DLD1 (cell line): Measurements from ENCODE around the gene LRRC25.
"Not testable (repeated sequence)": the region's sequence is repeated elsewhere in the genome, so short reads cannot be mapped to it uniquely, and the experiment has no call there.

Source experiments
- in situ Hi-C: cut with HindIII; loops from 2 replicates; pipeline ENCODE4 v1.10.0; 2017; ENCODE audit warnings: low sequenced_read_pairs

Gene LRRC25

DNA sequence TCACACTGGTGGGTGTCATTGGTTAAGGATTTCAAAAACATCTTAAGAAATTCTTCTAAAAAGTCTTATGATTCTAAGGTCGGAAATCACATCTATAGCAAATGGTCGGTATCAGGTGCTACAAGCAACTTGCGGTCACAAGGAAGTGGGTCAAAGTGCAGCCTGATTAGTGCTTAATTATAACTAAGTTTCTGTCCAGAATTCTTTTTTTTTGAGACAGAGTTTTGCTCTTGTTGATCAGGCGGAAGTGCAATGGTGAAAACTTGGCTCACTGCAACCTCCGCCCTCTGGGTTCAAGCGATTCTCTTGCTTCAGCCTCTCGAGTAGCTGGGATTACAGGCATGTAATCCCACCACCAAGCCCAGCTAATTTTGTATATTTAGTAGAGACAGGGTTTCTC lies 12.6 kb downstream of the LRRC25 start:
- in situ Hi-C loops: no loop called here

DNA sequence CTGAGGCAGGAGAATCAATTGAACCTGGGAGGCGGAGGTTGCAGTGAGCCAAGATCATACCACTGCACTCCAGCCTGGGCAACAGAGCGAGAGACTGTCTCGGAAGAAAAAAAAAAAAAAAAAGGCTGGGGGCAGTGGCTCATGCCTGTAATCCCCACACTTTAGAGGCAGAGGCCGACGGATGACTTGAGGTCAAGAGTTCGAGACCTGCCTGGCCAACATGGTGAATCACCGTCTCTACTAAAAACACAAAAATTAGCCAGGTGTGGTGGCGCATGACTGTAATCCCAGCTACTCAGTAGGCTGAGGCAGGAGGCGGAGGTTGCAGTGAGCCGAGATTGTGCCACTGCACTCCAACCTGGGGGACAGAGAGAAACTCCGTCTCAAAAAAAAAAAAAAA lies 13.8 kb downstream of the LRRC25 start:
- in situ Hi-C loops: not testable (repeated sequence)

DNA sequence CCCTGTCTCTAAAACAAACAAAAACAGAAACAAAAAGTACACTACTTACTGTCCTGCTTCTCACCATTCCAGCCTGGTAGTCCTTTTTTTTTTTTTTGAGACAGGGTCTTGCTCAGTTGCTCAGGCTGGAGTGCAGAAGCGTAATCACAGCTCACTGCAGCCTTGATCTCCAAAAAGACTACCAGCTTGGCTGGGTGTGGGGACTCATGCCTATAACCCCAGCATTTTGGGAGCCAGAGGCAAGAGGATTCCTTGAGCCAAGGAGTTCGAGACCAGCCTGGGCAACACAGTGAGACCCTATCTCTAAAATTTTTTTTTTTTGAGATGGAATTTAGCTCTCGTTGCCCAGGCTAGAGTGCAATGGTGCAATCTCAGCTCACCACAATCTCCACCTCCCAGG lies 16.6 kb downstream of the LRRC25 start:
- in situ Hi-C loops: no loop called here

DNA sequence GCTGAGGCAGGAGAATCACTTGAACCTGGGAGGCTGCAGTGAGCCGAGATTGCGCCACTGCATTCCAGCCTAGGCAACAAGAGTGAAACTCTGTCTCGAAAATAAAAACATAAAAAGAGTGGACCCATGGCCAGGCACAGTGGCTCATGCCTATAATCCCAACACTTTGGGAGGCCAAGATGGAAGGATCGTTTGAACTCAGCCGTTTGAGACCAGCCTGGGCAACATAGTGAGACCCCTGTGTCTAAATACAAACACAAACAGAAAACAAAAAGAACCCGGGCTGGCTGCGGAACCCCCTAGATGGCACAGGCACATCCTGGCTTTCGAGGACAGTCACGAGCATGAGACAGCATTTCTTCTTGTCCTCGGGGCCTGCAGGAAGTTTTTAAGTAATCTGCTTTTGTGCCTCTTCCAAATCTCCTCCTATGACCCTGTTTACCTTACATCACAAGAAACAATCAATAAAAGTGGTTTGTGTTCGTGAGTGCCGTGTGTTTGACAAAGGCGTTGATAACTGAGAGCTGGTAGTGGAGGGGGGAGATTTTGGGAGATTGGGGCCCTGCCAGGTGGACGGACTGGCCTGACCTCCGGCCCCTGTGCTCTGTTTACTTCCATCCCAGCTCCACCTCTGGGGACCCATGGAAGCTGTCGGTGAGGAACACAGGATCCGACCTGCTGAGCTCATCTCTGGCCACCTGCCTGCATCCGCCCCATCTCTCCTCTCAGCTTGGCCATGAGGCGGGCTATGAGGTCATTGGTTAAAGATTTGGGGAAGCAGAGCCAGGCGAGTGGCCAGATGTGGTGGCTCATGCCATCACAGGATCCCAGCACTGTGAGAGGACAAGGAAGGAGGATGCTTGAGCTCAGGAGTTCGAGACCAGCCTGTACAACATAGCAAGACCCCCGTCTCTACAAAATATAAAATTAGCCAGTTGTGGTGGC lies 17.3 kb downstream of the LRRC25 start:
- in situ Hi-C loops: no loop called here

DNA sequence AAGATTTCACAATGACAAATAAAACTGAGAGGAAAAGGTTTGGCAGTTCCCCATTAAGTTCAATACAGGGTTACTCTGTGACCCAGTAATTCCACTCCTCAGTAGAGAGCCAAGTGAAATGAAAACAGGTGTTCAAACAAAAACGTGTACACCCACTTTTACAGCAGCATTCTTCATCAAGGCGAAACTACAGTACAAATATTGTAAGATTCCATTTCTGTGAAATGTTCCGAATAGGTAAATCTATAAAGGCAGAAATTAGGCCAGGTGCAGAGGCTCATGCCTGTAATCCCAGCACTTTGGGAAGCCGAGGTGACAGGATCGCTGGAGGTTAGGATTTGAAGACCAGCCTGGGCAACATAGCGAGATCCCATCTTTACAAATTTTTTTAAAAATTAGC lies 20.4 kb downstream of the LRRC25 start:
- in situ Hi-C loops: no loop called here

DNA sequence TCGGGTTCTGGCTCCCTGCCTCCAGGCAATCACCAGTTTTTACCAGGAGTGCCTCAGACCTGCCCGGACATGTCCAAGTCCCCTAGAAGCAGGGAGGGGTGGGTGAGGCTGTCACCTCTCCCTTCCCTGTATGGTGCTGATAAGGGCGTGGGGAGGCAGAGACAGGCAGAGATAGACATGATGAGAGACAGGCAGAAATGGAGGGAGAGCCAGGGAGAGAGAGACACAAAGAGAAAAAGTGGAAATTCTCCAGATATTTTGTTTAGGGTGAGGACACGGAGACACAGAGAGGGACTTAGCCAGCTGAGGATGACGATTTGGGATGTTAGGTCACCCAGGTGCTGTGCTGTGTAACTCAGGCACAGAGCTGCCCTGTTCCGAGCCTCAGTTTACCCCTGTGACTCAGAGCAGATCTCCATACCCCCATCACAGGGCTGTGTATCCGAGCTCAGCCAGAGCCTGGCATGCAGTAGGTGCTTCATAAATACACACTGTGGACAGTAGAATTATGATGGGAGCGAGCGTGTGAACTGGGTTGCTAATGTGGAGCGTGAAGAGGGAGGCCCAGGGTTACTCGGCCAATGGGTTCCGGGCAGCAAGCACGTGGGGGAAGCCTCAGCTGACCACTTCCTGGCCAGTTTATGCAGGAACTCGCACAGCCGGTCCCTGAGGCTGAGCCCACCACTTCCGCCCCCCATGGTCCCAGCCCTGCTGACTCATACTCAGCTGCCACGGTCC lies 23.4 kb downstream of the LRRC25 start:
- in situ Hi-C loops: no loop called here

DNA sequence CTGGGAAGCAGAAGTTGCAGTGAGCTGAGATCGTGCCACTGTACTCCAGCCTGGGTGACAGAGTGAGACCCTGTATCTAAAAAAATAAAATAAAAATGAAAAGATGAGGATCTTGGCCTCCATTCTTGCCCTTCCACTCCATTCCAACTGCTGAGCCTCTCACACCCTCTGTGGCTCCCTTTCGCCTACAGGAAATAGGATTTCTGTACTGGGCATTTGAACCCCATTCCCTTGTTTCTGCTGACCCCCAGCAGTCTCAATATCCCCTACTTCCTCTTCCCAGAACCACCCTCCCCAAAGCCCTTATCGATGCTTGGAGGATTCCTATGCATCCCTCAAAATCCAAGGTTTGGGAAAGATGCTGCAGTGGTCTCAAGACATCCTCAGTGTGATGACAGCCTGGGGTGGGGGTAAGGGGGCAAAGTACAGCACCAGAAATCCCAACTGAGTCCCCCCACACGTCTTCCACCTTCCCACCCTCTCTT lies 24.0 kb downstream of the LRRC25 start:
- in situ Hi-C loops: no loop called here

DNA sequence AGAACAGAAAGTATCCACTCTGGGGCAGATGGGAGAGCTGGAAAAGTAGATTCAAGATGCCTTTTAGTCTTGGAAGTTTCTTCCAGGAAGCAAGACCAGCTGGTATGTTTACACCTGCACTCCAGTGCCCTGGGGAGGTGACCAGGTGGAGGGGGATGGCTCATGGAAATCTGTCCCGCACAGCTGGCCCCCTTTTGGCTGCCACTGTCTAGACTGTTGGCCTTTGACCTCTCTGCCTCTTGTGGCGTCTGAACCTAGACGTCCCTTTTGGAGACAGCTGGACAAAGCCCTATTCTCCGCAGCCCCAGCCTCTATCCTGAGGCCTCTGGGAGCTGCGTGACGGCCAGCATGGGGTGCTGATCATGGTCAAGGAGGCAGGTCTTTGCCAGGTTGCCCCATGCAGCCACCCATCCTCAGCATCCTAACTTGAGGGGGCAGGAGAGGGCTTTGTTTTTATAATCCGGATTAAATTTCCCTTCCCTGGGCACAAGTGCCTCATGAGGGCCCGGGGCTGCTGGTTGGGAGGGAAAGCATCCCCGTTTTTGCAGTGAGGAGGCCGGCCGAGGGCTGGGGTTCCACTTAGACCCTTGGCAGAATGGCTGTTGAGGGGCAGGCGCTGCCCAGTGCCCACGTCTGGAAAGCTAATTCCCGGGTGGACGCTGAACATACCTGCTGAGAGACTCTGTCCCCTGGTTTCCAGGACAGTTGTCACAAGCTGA lies 28.8 kb downstream of the LRRC25 start:
- in situ Hi-C loops: no loop called here

DNA sequence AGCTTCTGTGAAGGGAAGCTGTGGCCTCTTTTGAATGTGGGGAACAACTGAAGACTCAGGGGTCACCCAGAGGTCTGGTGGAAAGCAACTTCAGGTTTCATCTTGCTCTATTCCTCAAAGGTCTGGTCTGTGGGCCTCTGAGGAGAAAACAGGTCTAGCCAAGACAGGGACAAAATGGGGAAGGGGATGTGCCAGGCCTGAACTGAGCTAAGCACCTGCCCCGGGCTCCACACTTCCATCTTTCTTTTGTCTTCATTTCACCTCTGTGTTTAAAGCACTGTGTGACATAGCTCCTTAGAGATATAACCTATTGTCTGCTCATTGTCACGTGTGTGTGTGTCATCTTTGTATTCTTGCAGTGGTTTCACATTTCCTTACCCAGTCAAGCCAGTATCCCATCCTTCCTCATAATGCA lies 31.4 kb downstream of the LRRC25 start:
- in situ Hi-C loops: no loop called here

DNA sequence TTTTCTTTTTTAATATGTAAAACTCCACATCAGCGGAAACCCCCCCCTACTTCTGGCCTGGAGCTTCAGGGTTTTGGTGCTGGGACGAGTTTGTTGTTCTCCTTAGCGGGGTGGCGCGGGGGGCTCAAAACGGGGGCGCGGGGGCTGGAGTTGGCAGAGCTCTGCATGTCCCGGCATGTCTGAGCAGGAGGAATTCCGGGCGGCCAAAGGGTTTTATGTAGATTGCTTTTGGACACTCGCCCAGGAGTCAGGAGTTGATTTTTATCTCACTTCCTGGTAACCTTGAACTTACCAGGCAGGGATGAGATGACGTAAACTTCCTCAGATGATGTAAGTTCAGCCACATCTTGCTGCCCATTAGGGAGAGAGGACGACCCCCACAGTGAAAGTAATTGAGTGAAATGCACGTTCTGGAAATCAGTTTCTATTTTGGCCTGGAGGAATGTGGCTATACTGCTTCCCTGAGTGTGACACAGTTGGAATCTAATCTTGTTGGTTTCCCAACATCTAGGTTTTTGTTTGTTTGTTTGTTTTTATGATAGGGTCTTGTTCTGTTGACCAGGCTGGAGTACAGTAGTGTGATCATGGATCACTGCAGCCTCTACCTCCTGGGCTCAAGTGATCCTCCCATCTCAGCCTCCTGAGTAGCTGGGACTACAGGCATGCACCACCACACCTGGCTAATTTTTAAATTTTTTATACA lies 32.4 kb downstream of the LRRC25 start:
- in situ Hi-C loops: no loop called here

DNA sequence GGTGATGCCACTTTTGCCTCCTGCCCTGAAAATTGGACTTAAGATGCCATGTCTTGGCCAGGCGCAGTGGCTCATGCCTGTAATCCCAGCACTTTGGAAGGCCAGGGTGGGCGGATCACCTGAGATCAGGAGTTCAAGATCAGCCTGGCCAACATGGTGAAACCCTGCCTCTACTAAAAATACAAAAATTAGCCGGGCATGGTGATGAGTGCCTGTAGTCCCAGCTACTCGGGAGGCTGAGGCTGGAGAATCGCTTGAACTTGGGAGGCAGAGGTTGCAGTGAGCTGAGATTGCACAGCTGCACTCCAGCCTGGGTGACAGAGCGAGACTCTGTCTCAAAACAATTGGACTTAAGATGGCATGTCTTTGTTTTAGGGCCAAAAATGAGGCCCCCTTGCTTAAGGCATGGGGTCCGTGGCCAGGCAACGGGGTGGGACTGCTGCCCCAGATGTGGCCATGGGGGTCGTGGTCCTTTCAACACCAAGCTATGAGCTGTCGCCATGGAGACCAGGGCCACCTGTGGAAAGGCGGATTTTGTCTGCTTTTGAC lies 33.1 kb downstream of the LRRC25 start:
- in situ Hi-C loops: not testable (repeated sequence)

DNA sequence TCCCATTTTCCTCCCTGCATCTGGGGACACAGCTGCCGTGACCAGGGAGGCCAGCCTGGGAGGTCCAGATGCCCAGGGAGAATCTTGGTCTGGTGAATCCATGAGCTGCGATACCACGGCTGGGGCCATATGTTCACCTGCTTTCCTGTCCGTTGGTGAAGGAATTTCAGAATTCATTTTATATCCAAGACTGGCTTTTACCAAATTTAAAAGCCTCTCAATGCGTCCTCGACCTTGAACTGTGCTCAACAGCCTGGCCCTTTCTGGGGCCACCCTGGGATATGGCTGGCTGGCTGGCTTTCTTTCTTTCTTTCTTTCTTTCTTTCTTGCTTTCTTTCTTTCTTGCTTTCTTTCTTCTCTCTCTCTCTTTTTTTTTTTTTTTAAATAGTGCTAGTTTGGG lies 33.6 kb downstream of the LRRC25 start:
- in situ Hi-C loops: no loop called here

DNA sequence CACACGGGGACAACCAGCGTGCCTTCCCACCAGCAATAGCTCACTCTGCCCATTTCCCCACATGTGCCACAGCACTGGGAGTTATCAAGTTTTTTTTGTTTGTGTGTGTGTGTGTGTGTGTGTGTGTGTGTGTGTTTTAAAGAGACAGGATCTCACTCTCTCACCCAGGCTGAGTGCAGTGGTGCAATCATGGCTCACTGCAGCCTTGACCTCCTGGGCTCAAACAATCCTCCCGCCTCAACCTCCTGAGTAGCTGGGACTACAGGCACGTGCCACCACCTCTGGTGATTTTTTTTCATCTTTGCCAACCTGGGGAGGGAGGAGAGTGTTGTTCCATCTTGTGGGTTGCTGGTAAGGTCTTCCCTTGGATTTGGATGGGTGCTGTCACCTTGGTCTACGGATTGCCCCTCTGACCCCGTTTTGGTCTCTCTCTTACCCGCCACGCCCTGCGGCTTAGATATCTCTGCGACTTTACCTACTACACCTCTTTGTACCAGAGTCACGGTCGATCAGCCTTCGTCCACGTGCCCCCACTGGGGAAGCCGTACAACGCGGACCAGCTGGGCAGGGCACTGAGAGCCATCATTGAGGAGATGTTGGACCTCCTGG lies 34.4 kb downstream of the LRRC25 start:
- in situ Hi-C loops: no loop called here

DNA sequence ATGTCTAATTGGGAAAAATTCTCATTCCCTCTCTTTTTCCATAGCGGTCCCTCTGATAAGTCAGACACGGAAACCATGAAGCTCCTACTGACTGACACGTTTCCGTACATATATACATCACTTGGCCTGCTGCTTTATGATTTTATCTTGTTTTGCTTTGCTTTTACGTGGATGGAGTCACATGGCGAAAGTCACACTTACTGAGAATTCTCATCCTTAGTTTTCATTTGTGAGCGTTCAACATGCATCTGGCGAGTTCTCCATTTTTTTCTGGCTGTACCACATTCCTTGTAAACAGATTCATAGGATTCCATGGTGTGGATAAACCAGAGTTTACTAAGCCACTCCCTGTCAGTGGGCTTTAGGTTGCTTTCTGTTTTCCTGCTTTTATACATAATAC lies 35.8 kb downstream of the LRRC25 start:
- in situ Hi-C loops: no loop called here

DNA sequence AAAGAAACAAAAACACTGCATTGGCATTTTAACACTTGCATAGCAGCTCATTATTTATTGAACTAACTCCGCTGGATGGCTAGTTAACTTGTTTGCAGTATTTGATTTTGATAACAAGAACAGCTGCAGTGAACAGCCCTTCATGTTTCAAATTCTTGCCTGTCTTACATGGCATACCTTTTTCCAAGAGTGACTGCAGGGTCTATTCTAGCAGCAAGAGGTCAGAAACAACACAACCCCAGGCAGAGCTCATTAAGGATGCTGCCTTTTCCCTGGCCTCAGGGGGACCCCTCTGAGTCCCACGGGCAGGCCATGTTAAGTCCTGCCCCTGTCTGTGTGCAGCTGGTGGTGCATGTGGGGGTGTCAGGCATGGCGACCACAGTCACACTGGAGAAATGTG lies 40.4 kb downstream of the LRRC25 start:
- in situ Hi-C loops: no loop called here

DNA sequence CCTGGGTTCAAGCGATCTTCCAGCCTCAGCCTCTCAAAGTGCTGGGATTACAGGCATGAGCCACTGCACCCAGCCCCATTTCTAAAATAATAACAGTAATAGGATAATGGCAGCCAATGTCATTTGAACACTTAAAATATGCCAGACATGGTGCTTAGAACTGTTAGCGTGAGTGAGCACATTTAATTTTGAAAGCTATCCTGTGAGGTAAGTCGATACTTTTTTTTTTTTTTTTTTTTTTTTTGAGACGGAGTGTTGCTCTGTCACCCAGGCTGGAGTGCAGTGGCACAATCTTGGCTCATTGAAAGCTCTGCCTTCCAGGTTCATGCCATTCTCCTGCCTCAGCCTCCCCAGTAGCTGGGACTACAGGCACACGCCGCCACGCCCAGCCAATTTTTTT lies 42.7 kb downstream of the LRRC25 start:
- in situ Hi-C loops: not testable (repeated sequence)

DNA sequence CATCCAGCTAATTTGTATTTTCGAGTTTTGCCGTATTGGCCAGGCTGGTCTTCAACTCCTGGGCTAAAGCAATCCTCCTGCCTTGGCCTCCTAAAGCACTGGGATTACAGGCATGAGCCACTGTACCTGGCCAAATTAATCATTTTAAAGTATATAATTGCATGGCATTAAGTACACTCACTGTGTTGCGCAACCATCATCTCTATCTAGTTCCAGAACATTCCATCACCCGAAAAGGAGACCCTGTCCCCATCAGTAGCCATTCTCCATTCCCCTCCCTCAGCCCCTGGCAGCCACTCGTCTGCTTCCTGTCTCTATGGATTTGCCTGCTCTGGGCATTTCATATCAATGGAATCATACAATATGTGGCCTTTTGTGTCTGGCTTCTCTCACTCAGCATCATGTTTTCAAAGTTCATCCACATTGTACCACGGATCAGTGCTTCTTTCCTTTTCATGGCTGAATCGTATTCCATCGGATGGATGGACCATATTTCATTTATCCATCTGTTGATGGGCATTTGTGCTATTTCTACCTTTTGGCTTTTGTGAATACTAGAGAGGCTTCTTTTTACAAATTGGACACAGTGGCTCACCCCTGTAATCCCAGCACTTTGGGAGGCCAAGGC lies 43.9 kb downstream of the LRRC25 start:
- in situ Hi-C loops: no loop called here

DNA sequence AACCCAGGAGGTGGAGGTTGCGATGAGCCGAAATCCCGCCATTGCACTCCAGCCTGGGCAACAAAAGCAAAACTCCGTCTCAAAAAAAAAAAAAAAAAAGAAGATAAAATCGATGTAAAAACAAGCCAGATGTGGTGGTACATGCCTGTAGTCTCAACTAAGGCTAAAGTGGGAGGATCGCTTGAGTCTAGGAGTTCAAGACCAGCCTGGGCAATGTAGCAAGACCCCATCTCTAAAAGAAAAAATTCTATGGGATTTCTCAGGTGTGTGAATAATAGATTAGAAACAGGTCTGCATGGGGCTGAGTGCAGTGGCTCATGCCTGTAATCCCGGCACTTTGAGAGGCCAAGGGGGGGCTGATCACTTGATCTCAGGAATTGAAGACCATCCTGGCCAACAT lies 45.9 kb downstream of the LRRC25 start:
- in situ Hi-C loops: no loop called here

DNA sequence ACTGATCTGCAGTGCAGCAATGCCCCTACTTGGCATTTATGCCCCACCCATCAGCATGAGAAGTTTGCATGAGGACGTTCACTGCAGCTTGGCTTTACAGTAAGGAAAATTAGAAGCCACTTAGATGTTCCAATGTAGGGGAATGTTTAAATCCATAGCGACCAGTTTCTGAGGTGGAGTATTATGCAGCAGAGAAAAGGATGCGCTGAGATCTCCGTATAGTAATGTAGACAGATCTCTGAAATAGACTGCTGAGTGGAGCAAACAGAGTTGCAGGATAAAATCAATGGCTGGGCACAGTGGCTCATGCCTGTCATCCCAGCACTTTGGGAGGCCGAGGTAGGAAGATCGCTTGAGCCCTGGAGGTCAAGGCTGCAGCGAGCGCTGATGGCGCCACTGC lies 46.9 kb downstream of the LRRC25 start:
- in situ Hi-C loops: no loop called here
